ENCODE measurements around the gene CMIP.
A peak's percentile ranks its signal among the peaks of the same experiment; 100 is the strongest.

The CMIP gene

GRCh38 chr16:81720973-81721906 is 276.6 kb downstream of the CMIP start:
- no peak overlapping the region for H3K4me3 ChIP-seq (ENCODE audit: low read depth, low read length)
- TF ChIP-seq, protein P1, sequence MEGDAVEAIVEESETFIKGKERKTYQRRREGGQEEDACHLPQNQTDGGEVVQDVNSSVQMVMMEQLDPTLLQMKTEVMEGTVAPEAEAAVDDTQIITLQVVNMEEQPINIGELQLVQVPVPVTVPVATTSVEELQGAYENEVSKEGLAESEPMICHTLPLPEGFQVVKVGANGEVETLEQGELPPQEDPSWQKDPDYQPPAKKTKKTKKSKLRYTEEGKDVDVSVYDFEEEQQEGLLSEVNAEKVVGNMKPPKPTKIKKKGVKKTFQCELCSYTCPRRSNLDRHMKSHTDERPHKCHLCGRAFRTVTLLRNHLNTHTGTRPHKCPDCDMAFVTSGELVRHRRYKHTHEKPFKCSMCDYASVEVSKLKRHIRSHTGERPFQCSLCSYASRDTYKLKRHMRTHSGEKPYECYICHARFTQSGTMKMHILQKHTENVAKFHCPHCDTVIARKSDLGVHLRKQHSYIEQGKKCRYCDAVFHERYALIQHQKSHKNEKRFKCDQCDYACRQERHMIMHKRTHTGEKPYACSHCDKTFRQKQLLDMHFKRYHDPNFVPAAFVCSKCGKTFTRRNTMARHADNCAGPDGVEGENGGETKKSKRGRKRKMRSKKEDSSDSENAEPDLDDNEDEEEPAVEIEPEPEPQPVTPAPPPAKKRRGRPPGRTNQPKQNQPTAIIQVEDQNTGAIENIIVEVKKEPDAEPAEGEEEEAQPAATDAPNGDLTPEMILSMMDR (IDR thresholded peaks at IDR 0.05; ENCODE audit: low read depth, low read length), result no peak

GRCh38 chr16:81723098-81723723 is 278.6 kb downstream of the CMIP start:
- TF ChIP-seq, protein P1 (IDR thresholded peaks at IDR 0.05; ENCODE audit: low read depth, low read length), result peak; percentile 32; the same call in 1 of the 2 replicates
- H3K4me3 ChIP-seq (ENCODE audit: low read depth, low read length), result no peak overlapping the region

GRCh38 chr16:81728435-81728834 is 283.8 kb downstream of the CMIP start:
- TF ChIP-seq, protein P1 (IDR thresholded peaks at IDR 0.05; ENCODE audit: low read depth, low read length), result no peak
- no peak overlapping the region for H3K4me3 ChIP-seq (ENCODE audit: low read depth, low read length)

GRCh38 chr16:81729451-81729850 is 284.8 kb downstream of the CMIP start:
- H3K4me3 ChIP-seq (ENCODE audit: low read depth, low read length), result no peak overlapping the region
- TF ChIP-seq, protein P1 (IDR thresholded peaks at IDR 0.05; ENCODE audit: low read depth, low read length), result no peak

- TF ChIP-seq, protein P1 (IDR thresholded peaks at IDR 0.05; ENCODE audit: low read depth, low read length), result peak; percentile 47; the same call in 1 of the 2 replicates
- peak overlapping the region; percentile 37 for H3K4me3 ChIP-seq (ENCODE audit: low read depth, low read length)
These were observed 285.8 kb downstream of the CMIP start for GRCh38 chr16:81730090-81731051.

- TF ChIP-seq, protein P1 (IDR thresholded peaks at IDR 0.05; ENCODE audit: low read depth, low read length), result no peak
- H3K4me3 ChIP-seq (ENCODE audit: low read depth, low read length), result no peak overlapping the region
These were observed 287.0 kb downstream of the CMIP start for GRCh38 chr16:81731649-81732048.
